IMR-90 (cell line): ENCODE results near the gene SMAD7. TPM values are rescaled to one million over a fixed set of nuclear protein-coding genes. Genes with fewer than 3 reads are reported as not detected.

ENCODE experiments used
- ATAC-seq: fragments of 200-7000 bp; cut with Tn5 transposase; 2 replicates; pipeline ENCODE4 v1.9.1; 2020; ENCODE audit warnings: low read depth, mild to moderate bottlenecking, moderate library complexity
- BruUV-seq: library from RNA; stranded (reverse); fragments of 400-500 nt; replicated peaks from 2 replicates; lab custom pipeline; 2021; lab: Mats Ljungman, UMichigan
- CTCF ChIA-PET: fragments of 300-600 bp; formaldehyde crosslinking; extraction: SDS; loops from one replicate; lab custom pipeline; 2021; ENCODE audit warnings: antibody characterized with exemption; lab: Yijun Ruan, JAX
- POLR2A ChIA-PET: fragments of 300-600 bp; sonication (Branson Sonifier 250); formaldehyde crosslinking; loops from one replicate; lab custom pipeline; 2022; ENCODE audit warnings: antibody characterized with exemption; ENCODE audit not compliant: unreplicated experiment; lab: Charles Lee
- DNase-seq: peaks from one replicate; pipeline ENCODE4 v3.0.0; 2013
- H2AFZ ChIP-seq: replicated peaks from 2 replicates; pipeline ENCODE3; 2013; ENCODE audit warnings: low read length, mild to moderate bottlenecking; ENCODE audit not compliant: poor library complexity
- H2AK5ac ChIP-seq: 2 replicates; pipeline ENCODE4 v1.6.1; 2013; ENCODE audit warnings: low read depth, low read length, inconsistent platforms
- H2AK9ac ChIP-seq: replicated peaks from 2 replicates; pipeline ENCODE3; 2013; ENCODE audit warnings: mild to moderate bottlenecking, low read depth, low read length, moderate library complexity; ENCODE audit not compliant: poor library complexity
- H2BK120ac ChIP-seq: 2 replicates; pipeline ENCODE4 v1.6.1; 2013; ENCODE audit warnings: low read depth, low read length, inconsistent platforms
- H2BK15ac ChIP-seq: 3 replicates; pipeline ENCODE4 v1.6.1; 2013; ENCODE audit warnings: low read depth, low read length, inconsistent platforms
- H2BK20ac ChIP-seq: 2 replicates; pipeline ENCODE4 v1.6.1; 2013; ENCODE audit warnings: low read depth, mild to moderate bottlenecking, inconsistent platforms, low read length, moderate library complexity
- H2BK5ac ChIP-seq: 2 replicates; pipeline ENCODE4 v1.6.1; 2013; ENCODE audit warnings: mild to moderate bottlenecking, low read depth, low read length, inconsistent platforms; ENCODE audit not compliant: poor library complexity, severe bottlenecking
- H3K14ac ChIP-seq: replicated peaks from 2 replicates; pipeline ENCODE4 v1.6.1; 2013; ENCODE audit warnings: low read depth, low read length, inconsistent platforms
- H3K18ac ChIP-seq: 2 replicates; pipeline ENCODE4 v1.6.1; 2013; ENCODE audit warnings: low read depth, low read length, control low read depth
- H3K23ac ChIP-seq: 2 replicates; pipeline ENCODE4 v1.6.1; 2013; ENCODE audit warnings: low read depth, low read length, inconsistent platforms
- H3K27ac ChIP-seq: 2 replicates; pipeline ENCODE4 v1.5.1; 2013; ENCODE audit warnings: mild to moderate bottlenecking, control low read depth, low read length; ENCODE audit not compliant: insufficient read depth
- H3K27me3 ChIP-seq: 2 replicates; pipeline ENCODE4 v1.6.1; 2013; ENCODE audit warnings: low read length; ENCODE audit not compliant: control insufficient read depth, insufficient read depth
- H3K36me3 ChIP-seq: 2 replicates; pipeline ENCODE4 v1.6.1; 2013; ENCODE audit warnings: low read length, mixed read lengths; ENCODE audit not compliant: control insufficient read depth, insufficient read depth
- H3K4ac ChIP-seq: 2 replicates; pipeline ENCODE4 v1.6.1; 2013; ENCODE audit warnings: low read depth, low read length, inconsistent platforms
- H3K4me1 ChIP-seq: 2 replicates; pipeline ENCODE4 v1.6.1; 2013; ENCODE audit warnings: low read length, mixed read lengths; ENCODE audit not compliant: control insufficient read depth, insufficient read depth
- H3K4me2 ChIP-seq: 2 replicates; pipeline ENCODE4 v1.6.1; 2013; ENCODE audit warnings: low read depth, mild to moderate bottlenecking, control low read depth, low read length, moderate library complexity
- H3K4me3 ChIP-seq: 2 replicates; pipeline ENCODE4 v1.5.1; 2013; ENCODE audit warnings: low read depth, mild to moderate bottlenecking, control low read depth, low read length, moderate library complexity; ENCODE audit not compliant: insufficient read depth
- H3K56ac ChIP-seq: 2 replicates; pipeline ENCODE4 v1.6.1; 2013; ENCODE audit warnings: low read length, inconsistent platforms; ENCODE audit not compliant: insufficient read depth; ENCODE audit errors: extremely low read depth
- H3K79me1 ChIP-seq, 2 experiments: 2 replicates each; pipeline ENCODE4 v1.6.1; 2013; ENCODE audit warnings: low read length in 2 of 2, inconsistent platforms in 1 of 2, low read depth in 1 of 2
- H3K9ac ChIP-seq: 2 replicates; pipeline ENCODE4 v1.6.1; 2013; ENCODE audit warnings: low read depth, low read length, control low read depth
- H3K9me1 ChIP-seq: 2 replicates; pipeline ENCODE4 v1.6.1; 2013; ENCODE audit warnings: low read length, inconsistent platforms; ENCODE audit not compliant: insufficient read depth
- H3K9me3 ChIP-seq: 2 replicates; pipeline ENCODE4 v1.6.1; 2013; ENCODE audit warnings: low read length; ENCODE audit not compliant: control insufficient read depth, insufficient read depth
- H4K20me1 ChIP-seq: 2 replicates; pipeline ENCODE4 v1.6.1; 2013; ENCODE audit warnings: low read length, inconsistent platforms; ENCODE audit not compliant: insufficient read depth
- H4K5ac ChIP-seq: 2 replicates; pipeline ENCODE4 v1.6.1; 2013; ENCODE audit warnings: mild to moderate bottlenecking, low read depth, low read length, control low read depth
- H4K8ac ChIP-seq, 2 experiments: 2 replicates each; pipeline ENCODE4 v1.6.1; 2013; ENCODE audit warnings: low read depth in 2 of 2, low read length in 2 of 2, control low read depth in 1 of 2, inconsistent platforms in 1 of 2
- H4K91ac ChIP-seq: 2 replicates; pipeline ENCODE4 v1.6.1; 2013; ENCODE audit warnings: low read depth, low read length, inconsistent platforms; ENCODE audit not compliant: insufficient read depth
- CHD1 ChIP-seq: IDR thresholded peaks from 2 replicates; pipeline ENCODE4 v1.6.1; 2012; ENCODE audit warnings: low read depth, low read length, improper control_type of control experiment
- FOS ChIP-seq: fragments of 150-350 bp; IDR thresholded peaks from 2 replicates; pipeline ENCODE4 v1.6.1; 2016; ENCODE audit warnings: low read depth, low read length
- RAD21 ChIP-seq: IDR thresholded peaks from 2 replicates; pipeline ENCODE4 v1.6.1; 2012; ENCODE audit warnings: low read length, improper control_type of control experiment
- SMC3 ChIP-seq: fragments of 150-350 bp; IDR thresholded peaks from 2 replicates; pipeline ENCODE4 v1.6.1; 2016; ENCODE audit warnings: low read depth, mild to moderate bottlenecking, antibody characterized with exemption, low read length, moderate library complexity
- WGBS, 2 experiments: methylation state at CpG; one replicate each; pipeline versions ENCODE4 v1.1.5 to v1.1.7; 2013; ENCODE audit warnings: missing lambda C conversion rate in 2 of 2; ENCODE audit not compliant: insufficient read length in 1 of 2; ENCODE audit errors: extremely low coverage in 2 of 2; 5-methylcytosine and 5-hydroxymethylcytosine counted together
- dilution Hi-C: fragments of 300-500 bp; cut with HindIII; formaldehyde crosslinking; loops from one replicate; pipeline ENCODE4 v1.14.3; 2018; ENCODE audit warnings: low sequenced_read_pairs; ENCODE audit not compliant: unreplicated experiment
- in situ Hi-C: fragments of 300-500 bp; cut with MboI; formaldehyde crosslinking; loops from 3 replicates; pipeline ENCODE4 v1.14.3; 2019; ENCODE audit warnings: low sequenced_read_pairs, inconsistent platforms, mixed read lengths
- intact Hi-C: fragments of 100-400 bp; cut with micrococcal nuclease; formaldehyde crosslinking; loops from 2 replicates; pipeline ENCODE4 v1.10.0; 2022
- polyA plus RNA-seq, 3 experiments: library from polyadenylated mRNA; depleted of rRNA; stranded (reverse); fragments of >200 nt; gene quantifications; 2 replicates each; pipeline ENCODE4 v1.2.3, GENCODE V29; 2012; ENCODE audit warnings: low replicate concordance in 1 of 3
- total RNA-seq: library from RNA; depleted of rRNA; stranded (reverse); fragments of >200 nt; gene quantifications from 2 replicates; pipeline ENCODE4 v1.2.3, GENCODE V29; 2012
- TF ChIP-seq, protein P1 (sequence below): fragments of 150-350 bp; IDR thresholded peaks from 2 replicates; pipeline ENCODE4 v1.6.1; 2016; ENCODE audit warnings: low read depth, mild to moderate bottlenecking, low read length, moderate library complexity, borderline replicate concordance
- TF ChIP-seq, protein P2 (sequence below): conservative IDR thresholded peaks from 2 replicates; pipeline ENCODE4 v1.5.1; 2012; ENCODE audit warnings: mild to moderate bottlenecking, low read depth, low read length, improper control_type of control experiment

SMAD7 gene
- total and polyA plus RNA-seq, 2 of the 4 experiments (the other 2 are of a cell fraction): 15.8 to 17.6 TPM

DNA sequence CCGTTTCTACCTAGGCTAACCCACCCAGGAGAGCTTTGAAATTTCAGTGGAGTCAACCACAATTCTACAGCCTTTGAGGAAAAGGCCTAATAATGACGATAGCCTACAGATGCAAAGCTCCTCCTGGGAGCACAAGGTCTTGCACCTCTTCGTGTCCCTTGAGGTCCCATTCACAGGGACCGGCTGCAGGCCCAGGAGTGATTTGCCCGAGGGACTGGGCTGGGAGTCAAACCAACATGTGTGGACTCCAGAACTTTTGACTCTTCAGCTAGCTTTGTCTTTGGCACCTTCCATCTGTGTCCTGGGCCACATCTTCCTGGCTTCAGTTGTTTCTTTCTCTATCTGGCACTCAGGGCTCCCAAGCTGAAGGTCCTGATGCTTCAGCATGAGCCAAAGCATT is 76.5 kb downstream of the SMAD7 start:
- ChIA-PET CTCF (no interaction called here), POLR2A (no interaction called here)
- no peaks in the 10 kb centered on the region for H4K20me1 ChIP-seq
- peak overlapping the region; percentile 91 for H3K4ac ChIP-seq
- no peaks in the 10 kb centered on the region for H3K27me3 ChIP-seq
- H2AFZ ChIP-seq: no peak overlapping the region
- no peak overlapping the region for H3K4me2 ChIP-seq
- H3K18ac ChIP-seq: peak overlapping the region; percentile 55; the same call in 1 of the 2 replicates
- H2AK9ac ChIP-seq: peak overlapping the region; percentile 3
- H3K36me3 ChIP-seq: no peaks in the 10 kb centered on the region
- peak overlapping the region; percentile 15; the same call in 1 of the 3 replicates for H2BK15ac ChIP-seq
- H2AK5ac ChIP-seq: peak overlapping the region; percentile 93
- ATAC-seq (no peak), DNase-seq (no peak)
- no peak overlapping the region for H4K5ac ChIP-seq
- peak overlapping the region; percentile 90 for H2BK120ac ChIP-seq
- in situ Hi-C loops: no loop called here
- H3K9me3 ChIP-seq: no peaks in the 10 kb centered on the region
- no peak overlapping the region for H3K9ac ChIP-seq
- no peak overlapping the region for H2BK5ac ChIP-seq
- peaks cover 13% of the 10 kb centered on the region for H3K4me1 ChIP-seq
- peaks cover 0 to 3% of the 10 kb centered on the region in 2 experiments; a peak in 1 of 4 replicates for H3K79me1 ChIP-seq
- H3K9me1 ChIP-seq: peaks cover 20% of the 10 kb centered on the region
- dilution Hi-C loops: no loop called here
- no peak overlapping the region for H3K23ac ChIP-seq
- peak overlapping the region; percentile 70 for H4K91ac ChIP-seq
- H2BK20ac ChIP-seq: peak overlapping the region; percentile 92
- TF ChIP-seq, protein P1, sequence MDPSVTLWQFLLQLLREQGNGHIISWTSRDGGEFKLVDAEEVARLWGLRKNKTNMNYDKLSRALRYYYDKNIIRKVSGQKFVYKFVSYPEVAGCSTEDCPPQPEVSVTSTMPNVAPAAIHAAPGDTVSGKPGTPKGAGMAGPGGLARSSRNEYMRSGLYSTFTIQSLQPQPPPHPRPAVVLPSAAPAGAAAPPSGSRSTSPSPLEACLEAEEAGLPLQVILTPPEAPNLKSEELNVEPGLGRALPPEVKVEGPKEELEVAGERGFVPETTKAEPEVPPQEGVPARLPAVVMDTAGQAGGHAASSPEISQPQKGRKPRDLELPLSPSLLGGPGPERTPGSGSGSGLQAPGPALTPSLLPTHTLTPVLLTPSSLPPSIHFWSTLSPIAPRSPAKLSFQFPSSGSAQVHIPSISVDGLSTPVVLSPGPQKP: no peak
- no peak for TF ChIP-seq CHD1
- no peak for TF ChIP-seq SMC3
- no peak for TF ChIP-seq RAD21
- TF ChIP-seq FOS: no peak
- TF ChIP-seq, protein P2, sequence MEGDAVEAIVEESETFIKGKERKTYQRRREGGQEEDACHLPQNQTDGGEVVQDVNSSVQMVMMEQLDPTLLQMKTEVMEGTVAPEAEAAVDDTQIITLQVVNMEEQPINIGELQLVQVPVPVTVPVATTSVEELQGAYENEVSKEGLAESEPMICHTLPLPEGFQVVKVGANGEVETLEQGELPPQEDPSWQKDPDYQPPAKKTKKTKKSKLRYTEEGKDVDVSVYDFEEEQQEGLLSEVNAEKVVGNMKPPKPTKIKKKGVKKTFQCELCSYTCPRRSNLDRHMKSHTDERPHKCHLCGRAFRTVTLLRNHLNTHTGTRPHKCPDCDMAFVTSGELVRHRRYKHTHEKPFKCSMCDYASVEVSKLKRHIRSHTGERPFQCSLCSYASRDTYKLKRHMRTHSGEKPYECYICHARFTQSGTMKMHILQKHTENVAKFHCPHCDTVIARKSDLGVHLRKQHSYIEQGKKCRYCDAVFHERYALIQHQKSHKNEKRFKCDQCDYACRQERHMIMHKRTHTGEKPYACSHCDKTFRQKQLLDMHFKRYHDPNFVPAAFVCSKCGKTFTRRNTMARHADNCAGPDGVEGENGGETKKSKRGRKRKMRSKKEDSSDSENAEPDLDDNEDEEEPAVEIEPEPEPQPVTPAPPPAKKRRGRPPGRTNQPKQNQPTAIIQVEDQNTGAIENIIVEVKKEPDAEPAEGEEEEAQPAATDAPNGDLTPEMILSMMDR: no peak
- intact Hi-C loops: no loop called here
- peak overlapping the region; percentile 44; the same call in 1 of the 2 replicates for H3K14ac ChIP-seq
- no peak overlapping the region for H3K56ac ChIP-seq
- 72% methylated on average over 4 of the region's 5 CpGs; no CpG with 5 or more reads in 1 of the 2 experiments for WGBS, 2 experiments
- no TSS peak for BruUV-seq
- H3K27ac ChIP-seq: no peak overlapping the region
- H3K4me3 ChIP-seq: no peak overlapping the region
- H4K8ac ChIP-seq: no peak overlapping the region; a peak in 1 of 4 replicates
